EH (cell line): Measurements from ENCODE around the gene FLOT2.
"Not testable (repeated sequence)": the region's sequence is repeated elsewhere in the genome, so short reads cannot be mapped to it uniquely, and the experiment has no call there.

ENCODE experiments used
- DNase-seq: peaks from one replicate; pipeline ENCODE4 v3.0.0-alpha.2; 2015; ENCODE audit warnings: low read depth

FLOT2 gene

DNA sequence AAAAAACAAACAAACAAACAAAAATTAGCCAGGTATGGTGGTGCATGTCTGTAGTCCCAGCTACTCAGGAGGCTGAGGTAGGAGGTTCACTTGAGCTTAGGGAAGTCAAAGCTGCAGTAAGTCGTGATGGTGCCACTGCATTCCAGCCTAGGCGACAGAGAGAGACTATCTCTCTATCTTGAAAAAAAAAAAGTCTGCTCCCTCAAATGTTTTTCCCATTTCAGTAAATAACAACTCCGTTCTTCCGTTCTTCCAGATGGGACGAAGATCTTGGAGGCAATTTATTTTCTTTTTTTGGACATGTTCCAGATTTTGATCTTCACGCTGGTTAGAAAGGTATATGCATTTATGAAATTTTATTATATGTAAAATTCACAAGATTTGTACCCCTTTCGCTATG is 23.7 kb downstream of the FLOT2 start:
- no peak for DNase-seq

- DNase-seq, result no peak
Observed at GRCh38 chr17:28871056-28871579, 26.4 kb downstream of the FLOT2 start.

DNA sequence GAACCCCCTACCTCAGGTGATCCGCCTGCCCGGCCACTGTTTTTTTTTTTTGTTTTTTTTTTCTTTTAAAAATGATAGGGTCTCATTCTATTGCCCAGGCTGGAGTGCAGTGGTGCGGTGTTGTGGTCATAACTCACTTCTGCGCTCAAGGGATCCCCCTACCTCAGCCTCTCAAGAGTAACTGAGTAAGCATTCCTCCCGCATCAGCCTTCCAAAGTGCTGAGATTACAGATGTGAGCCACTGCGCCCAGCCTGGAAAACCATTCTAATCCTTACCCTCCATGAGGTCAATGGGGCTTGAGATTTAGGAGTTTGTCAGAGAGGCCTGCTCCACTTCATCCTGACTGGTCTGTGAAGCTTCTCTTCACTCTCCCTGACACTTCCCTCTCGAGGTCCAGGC is 30.3 kb downstream of the FLOT2 start:
- no peak for DNase-seq

DNA sequence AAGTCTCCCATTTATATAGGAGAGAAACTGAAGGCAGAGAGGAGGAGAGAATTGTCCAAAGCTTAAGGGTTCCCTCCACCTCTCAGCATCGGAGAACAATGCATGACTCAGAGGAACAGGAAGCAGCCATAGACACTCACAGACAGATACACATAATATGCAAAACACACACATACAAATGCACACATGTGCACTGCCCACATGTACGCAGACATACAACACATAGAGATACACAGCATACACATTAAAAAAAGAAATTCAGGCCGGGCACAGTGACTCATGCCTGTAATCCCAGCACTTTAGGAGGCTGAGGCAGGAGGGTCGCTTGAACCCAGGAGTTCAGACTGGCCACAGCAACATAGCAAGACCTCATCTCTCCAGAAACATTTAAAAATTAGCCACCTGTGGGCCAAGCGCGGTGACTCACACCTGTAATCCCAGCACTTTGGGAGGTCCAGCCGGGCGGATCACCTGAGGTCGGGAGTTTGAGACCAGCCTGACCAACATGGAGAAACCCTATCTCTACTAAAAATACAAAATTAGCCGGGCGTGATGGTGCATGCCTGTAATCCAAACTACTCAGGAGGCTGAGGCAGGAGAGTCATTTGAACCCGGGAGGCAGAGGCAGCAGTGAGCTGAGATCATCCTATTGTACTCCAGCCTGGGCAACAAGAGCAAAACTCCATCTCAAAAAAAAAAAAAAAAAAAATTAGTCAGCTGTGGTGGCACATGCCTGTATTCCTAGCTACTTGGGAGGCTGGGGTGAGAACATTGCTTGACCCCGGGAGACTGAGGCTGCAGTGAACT is 31.4 kb downstream of the FLOT2 start:
- no peak for DNase-seq

GRCh38 chr17:28864991-28865849 is 32.3 kb downstream of the FLOT2 start:
- DNase-seq, result peak; percentile 6

GRCh38 chr17:28863953-28864352 is 33.6 kb downstream of the FLOT2 start:
- no peak for DNase-seq

- DNase-seq, result no peak
Observed at GRCh38 chr17:28862561-28862960, 35.0 kb downstream of the FLOT2 start.

DNA sequence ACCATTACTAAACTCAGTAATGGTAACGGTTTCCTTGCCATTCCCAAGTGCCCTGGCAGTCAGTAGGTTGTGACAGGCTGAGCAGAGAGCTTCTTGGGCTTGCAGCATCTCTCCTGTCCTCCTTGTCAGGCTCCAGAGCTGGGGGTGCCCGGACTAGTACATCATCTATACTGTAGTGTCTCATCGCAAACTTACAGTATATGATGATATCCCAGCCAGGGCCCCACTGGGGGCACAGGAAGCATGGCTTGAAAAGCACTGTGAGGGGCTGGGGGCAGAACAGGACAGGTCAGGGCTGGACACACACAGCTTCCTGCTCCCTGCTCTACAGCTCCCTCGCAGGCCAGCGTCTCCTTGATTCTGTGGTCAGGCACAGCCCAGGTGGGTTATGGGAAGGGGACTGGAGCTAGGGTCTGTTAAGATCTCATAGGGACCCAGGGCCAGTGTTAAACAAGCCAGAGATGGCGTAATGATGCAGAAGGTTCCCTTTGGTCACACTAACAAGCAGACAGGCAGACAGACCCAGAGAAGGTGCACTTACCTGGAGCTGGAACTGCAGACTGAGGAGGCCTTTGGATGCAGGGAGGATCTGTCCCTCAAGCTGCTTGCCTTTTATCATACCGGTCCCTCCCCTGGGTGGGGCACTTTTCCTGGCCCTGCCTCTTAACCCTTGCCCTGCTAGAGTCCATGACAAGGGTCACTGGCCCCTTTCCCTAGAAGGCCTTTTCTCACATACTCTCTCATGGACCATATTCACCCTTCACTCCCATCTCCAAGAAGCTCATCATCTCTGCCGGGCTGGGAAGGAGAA is 35.9 kb downstream of the FLOT2 start:
- no peak for DNase-seq

- DNase-seq, result no peak
Observed at GRCh38 chr17:28860363-28860808, 37.1 kb downstream of the FLOT2 start.

GRCh38 chr17:28858801-28859355 is 38.7 kb downstream of the FLOT2 start:
- no peak for DNase-seq

GRCh38 chr17:28857905-28858800 is 39.4 kb downstream of the FLOT2 start:
- DNase-seq, result no peak

GRCh38 chr17:28856028-28856574 is 41.4 kb downstream of the FLOT2 start:
- no peak for DNase-seq

GRCh38 chr17:28855336-28855679 is 42.2 kb downstream of the FLOT2 start:
- DNase-seq, result no peak

- DNase-seq, result peak; percentile 90
Observed at GRCh38 chr17:28854457-28855335, 42.8 kb downstream of the FLOT2 start, which contains the start of gene ERAL1. ERAL1 (plus strand) TSS chr17:28855016; CDS start chr17:28855035, 19 bp downstream.

- DNase-seq, result no peak
Observed at GRCh38 chr17:28853295-28853694, 44.2 kb downstream of the FLOT2 start.

DNA sequence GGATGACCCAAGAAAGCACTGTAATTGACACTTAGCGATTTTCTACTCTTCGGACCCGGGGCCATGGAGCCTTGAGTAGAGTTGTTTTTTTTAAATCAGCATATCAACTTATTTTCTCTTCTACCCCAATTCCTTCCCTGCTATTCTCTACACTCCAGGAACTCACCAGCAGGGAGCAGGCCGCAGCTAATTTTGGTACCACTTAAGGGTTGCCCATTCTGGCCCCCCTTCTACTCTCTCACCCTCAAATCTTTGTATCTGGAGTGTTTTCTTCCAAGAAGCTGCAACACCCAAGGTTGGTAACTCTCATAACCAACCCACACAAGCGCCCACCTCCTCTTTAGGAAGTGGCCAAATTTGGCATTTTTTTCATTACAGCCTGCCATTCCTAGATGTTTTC is 48.3 kb downstream of the FLOT2 start:
- peak; percentile 15 for DNase-seq

DNA sequence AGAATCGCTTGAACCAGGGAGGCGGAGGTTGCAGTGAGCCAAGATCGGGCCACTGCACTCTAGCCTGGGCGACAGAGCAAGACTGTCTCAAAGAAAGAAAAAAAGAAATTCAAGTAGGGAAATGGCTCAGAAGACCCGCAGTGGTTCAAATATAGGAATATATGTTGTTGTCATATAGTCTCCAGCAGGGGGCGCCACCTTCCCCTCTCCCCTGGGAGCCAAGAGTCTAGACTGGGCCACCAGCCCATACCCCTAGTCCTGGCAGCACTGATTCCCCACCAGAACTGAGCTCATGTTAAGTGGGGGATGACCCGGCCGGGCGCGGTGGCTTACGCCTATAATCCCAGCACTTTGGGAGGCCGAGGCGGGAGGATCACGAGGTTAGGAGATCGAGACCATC is 48.9 kb downstream of the FLOT2 start:
- DNase-seq, result peak; percentile 14

DNA sequence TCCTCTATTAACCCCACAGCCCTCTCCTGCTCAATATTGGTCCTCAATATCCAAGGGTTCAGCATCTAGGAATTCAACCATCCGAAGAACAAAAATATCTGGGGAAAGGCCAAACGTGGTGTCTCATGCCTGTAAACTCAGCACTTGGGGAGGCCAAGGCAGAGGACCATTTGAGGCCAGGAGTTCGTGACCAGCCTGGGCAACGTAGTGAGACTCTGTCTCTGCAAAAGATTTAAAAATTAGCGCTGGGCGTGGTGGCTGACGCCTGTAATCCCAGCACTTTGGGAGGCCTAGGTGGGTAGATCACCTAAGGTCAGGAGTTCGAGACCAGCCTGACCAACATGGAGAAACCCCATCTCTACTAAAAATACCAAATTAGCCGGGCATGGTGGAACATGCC is 50.8 kb downstream of the FLOT2 start:
- not testable (repeated sequence) for DNase-seq

GRCh38 chr17:28846231-28846630 is 51.3 kb downstream of the FLOT2 start:
- DNase-seq, result no peak
